B cell (primary cell): Measurements from ENCODE around the gene CHMP1B. TPM values are rescaled to one million over a fixed set of nuclear protein-coding genes. Genes with fewer than 3 reads are reported as not detected.

Experiments
- ATAC-seq: fragments of 200-7000 bp; cut with Tn5 transposase; one replicate; pipeline ENCODE4 v1.10.0; 2021; ENCODE audit warnings: low read depth, mild to moderate bottlenecking, moderate number of reproducible peaks, moderate library complexity
- CTCF ChIA-PET: fragments of 350-600 bp; sonication (Branson Sonifier 250); formaldehyde crosslinking; loops from one replicate; lab custom pipeline; 2021; ENCODE audit warnings: antibody characterized with exemption, inconsistent platforms; lab: Charles Lee
- POLR2A ChIA-PET: fragments of 350-600 bp; sonication (Branson Sonifier 250); formaldehyde crosslinking; loops from one replicate; lab custom pipeline; 2021; ENCODE audit warnings: antibody characterized with exemption; lab: Charles Lee
- DNase-seq: peaks from one replicate; pipeline ENCODE4 v3.0.0; 2013
- H2AFZ ChIP-seq: 2 replicates; pipeline ENCODE4 v1.6.1; 2012; ENCODE audit warnings: mild to moderate bottlenecking, low read depth, low read length; ENCODE audit not compliant: insufficient read depth, poor library complexity, severe bottlenecking
- H3K27ac ChIP-seq, 2 donors: 1 replicate in 1 of 2; 2 replicates in 1 of 2; pipeline ENCODE4 v1.5.1; 2012 to 2013; ENCODE audit warnings: low read length in 2 of 2, mild to moderate bottlenecking in 2 of 2, moderate library complexity in 1 of 2
- H3K27me3 ChIP-seq, 4 experiments: fragments of 200-600 bp in 1 of 4; sonication (generic) in 1 of 4; replicated peaks in 1 of 4; 1 replicate in 2 of 4; 2 replicates in 2 of 4; pipeline versions ENCODE4 v1.6.1 to v1.7.0; 2013 to 2016; ENCODE audit warnings: low read length in 3 of 4, mild to moderate bottlenecking in 2 of 4, mixed read lengths in 1 of 4, moderate library complexity in 1 of 4; ENCODE audit not compliant: insufficient read depth in 4 of 4, control insufficient read depth in 3 of 4; ENCODE audit errors: control extremely low read depth in 1 of 4
- H3K36me3 ChIP-seq, 2 experiments: replicated peaks in 1 of 2; 1 replicate in 1 of 2; 2 replicates in 1 of 2; pipeline versions ENCODE4 v1.6.1 to v1.7.1; 2013; ENCODE audit warnings: low read length in 1 of 2; ENCODE audit not compliant: insufficient read depth in 2 of 2, control insufficient read depth in 1 of 2; ENCODE audit errors: control extremely low read depth in 1 of 2, extremely low read depth in 1 of 2
- H3K4me1 ChIP-seq, 2 donors: fragments of 200-600 bp in 1 of 2; sonication (generic) in 1 of 2; 1 replicate in 1 of 2; 2 replicates in 1 of 2; pipeline versions ENCODE4 v1.5.1 to v1.6.1; 2013 to 2017; ENCODE audit warnings: low read length in 2 of 2; ENCODE audit not compliant: control insufficient read depth in 2 of 2, insufficient read depth in 2 of 2
- H3K4me2 ChIP-seq: replicated peaks from 2 replicates; pipeline ENCODE3; 2012; ENCODE audit warnings: mild to moderate bottlenecking, low read depth, low read length; ENCODE audit not compliant: poor library complexity, severe bottlenecking
- H3K4me3 ChIP-seq, 5 experiments: fragments of 200-600 bp in 1 of 5; sonication (generic) in 1 of 5; 1 replicate in 3 of 5; 2 replicates in 2 of 5; pipeline versions ENCODE4 v1.5.1 to v1.7.0; 2011 to 2016; ENCODE audit warnings: low read length in 4 of 5, mild to moderate bottlenecking in 4 of 5, low read depth in 2 of 5, control low read depth in 1 of 5, moderate library complexity in 1 of 5; ENCODE audit not compliant: insufficient read depth in 1 of 5; ENCODE audit errors: control extremely low read depth in 1 of 5, extremely low read depth in 1 of 5
- H3K79me2 ChIP-seq: fragments of 200-600 bp; sonication (generic); one replicate; pipeline ENCODE4 v1.6.0; 2016; ENCODE audit warnings: low read length; ENCODE audit not compliant: control insufficient read depth, insufficient read depth
- H3K9ac ChIP-seq: fragments of 200-600 bp; sonication (generic); 2 replicates; pipeline ENCODE4 v1.6.1; 2017; ENCODE audit warnings: mild to moderate bottlenecking, low read length, moderate library complexity
- H3K9me3 ChIP-seq, 3 donors: one replicate each; pipeline versions ENCODE4 v1.6.1 to v1.7.1; 2013; ENCODE audit warnings: low read length in 2 of 3; ENCODE audit not compliant: control insufficient read depth in 2 of 3, insufficient read depth in 1 of 3; ENCODE audit errors: control extremely low read depth in 1 of 3
- H4K20me1 ChIP-seq: 2 replicates; pipeline ENCODE4 v1.6.0; 2012; ENCODE audit warnings: mild to moderate bottlenecking, low read length; ENCODE audit not compliant: insufficient read depth, control insufficient read depth, poor library complexity, severe bottlenecking
- H3K27ac Mint-ChIP-seq: one replicate; pipeline ENCODE4 v1.8.0; 2021; ENCODE audit warnings: mixed read lengths
- H3K27me3 Mint-ChIP-seq: one replicate; pipeline ENCODE4 v1.8.0; 2021; ENCODE audit warnings: mixed read lengths
- H3K4me1 Mint-ChIP-seq: one replicate; pipeline ENCODE4 v1.8.0; 2021; ENCODE audit warnings: mixed read lengths
- H3K4me3 Mint-ChIP-seq: one replicate; pipeline ENCODE4 v1.8.0; 2021; ENCODE audit warnings: mixed read lengths
- H3K9me3 Mint-ChIP-seq: one replicate; pipeline ENCODE4 v1.8.0; 2022; ENCODE audit warnings: mixed read lengths; ENCODE audit not compliant: insufficient read depth
- CTCF ChIP-seq: fragments of 200-600 bp; IDR thresholded peaks from one replicate; pipeline ENCODE4 v1.8.0; 2022; ENCODE audit warnings: antibody characterized with exemption, mild to moderate bottlenecking
- EZH2 ChIP-seq: IDR thresholded peaks from 2 replicates; pipeline ENCODE4 v1.6.1; 2012; ENCODE audit warnings: borderline replicate concordance, low read depth, mild to moderate bottlenecking, moderate library complexity, low read length; ENCODE audit not compliant: insufficient read depth, poor library complexity, severe bottlenecking
- WGBS: methylation state at CpG from one replicate; pipeline ENCODE4 v1.1.5; 2013; ENCODE audit warnings: missing lambda C conversion rate; ENCODE audit not compliant: insufficient coverage; 5-methylcytosine and 5-hydroxymethylcytosine counted together
- intact Hi-C: fragments of 100-400 bp; cut with micrococcal nuclease; formaldehyde crosslinking; loops from one replicate; pipeline ENCODE4 v1.10.0; 2022
- polyA plus RNA-seq: library from polyadenylated mRNA; depleted of rRNA; stranded (reverse); fragments of >200 nt; gene quantifications from 2 replicates; pipeline ENCODE4 v1.2.3, GENCODE V29; 2012
- total RNA-seq, 2 donors: library from RNA; stranded (reverse); fragments of 120-200 nt in 1 of 2; gene quantifications; 1 replicate in 1 of 2; 2 replicates in 1 of 2; pipeline versions ENCODE4 v1.2.3 to v1.2.4, GENCODE V29; 2013 to 2022

CHMP1B gene
- total and polyA plus RNA-seq, 2 donors (not counting 1 experiment from before 2014, with no cell fraction given): 55.4 to 86.0 TPM

GRCh38 chr18:11847811-11848210 is 3.4 kb upstream of the CHMP1B start:
- Histone ChIP-seq H3K9ac (no peak overlapping the region), H4K20me1 (peaks cover 15% of the 10 kb centered on the region), H3K27me3 (peaks cover 0 to 2% (median 0%) of the 10 kb centered on the region in 4 experiments), H3K4me2 (no peak overlapping the region), H3K27ac (no peak overlapping the region), H3K9me3 (no peaks in the 10 kb centered on the region), H3K4me3 (no peak overlapping the region), H3K36me3 (no peaks in the 10 kb centered on the region), H2AFZ (no peak overlapping the region), H3K4me1 (peaks cover 19 to 22% of the 10 kb centered on the region in 2 donors), H3K79me2 (peaks cover 16% of the 10 kb centered on the region)
- no peak for ATAC-seq
- WGBS: 81% methylated on average over 4 of the region's 4 CpGs
- H3K4me1 Mint-ChIP-seq: peaks cover 22% of the 10 kb centered on the region
- ChIA-PET CTCF (interaction anchor here (4.0 kb wide), 1 partner anchor 90 kb away, joined by 20 read pairs; no protein-coding TSS in a partner anchor), POLR2A (no interaction called here)
- DNase-seq: no peak
- H3K27me3 Mint-ChIP-seq: no peaks in the 10 kb centered on the region
- no peaks in the 10 kb centered on the region for H3K9me3 Mint-ChIP-seq
- TF ChIP-seq EZH2 (no peak), CTCF (no peak)
- H3K27ac Mint-ChIP-seq: peak overlapping the region; percentile 1
- no peak overlapping the region for H3K4me3 Mint-ChIP-seq
- intact Hi-C loops: no loop called here

GRCh38 chr18:11849279-11849678 is 1.9 kb upstream of the CHMP1B start:
- Histone ChIP-seq H3K27me3 (peaks cover 0 to 2% (median 0%) of the 10 kb centered on the region in 4 experiments), H3K4me2 (no peak overlapping the region), H3K27ac (no peak overlapping the region), H3K4me3 (peak overlapping the region in 1 of 5 experiments; percentile 98), H3K9ac (no peak overlapping the region), H4K20me1 (peaks cover 20% of the 10 kb centered on the region), H2AFZ (no peak overlapping the region), H3K79me2 (peaks cover 25% of the 10 kb centered on the region), H3K36me3 (peaks cover 0 to 6% of the 10 kb centered on the region in 2 experiments), H3K9me3 (no peaks in the 10 kb centered on the region), H3K4me1 (peaks cover 28 to 31% of the 10 kb centered on the region in 2 donors)
- Mint-ChIP-seq H3K4me3 (peak overlapping the region; percentile 50), H3K27ac (no peak overlapping the region), H3K9me3 (no peaks in the 10 kb centered on the region), H3K4me1 (peaks cover 31% of the 10 kb centered on the region), H3K27me3 (no peaks in the 10 kb centered on the region)
- intact Hi-C loops: no loop called here
- ATAC-seq (no peak), DNase-seq (no peak)
- ChIA-PET POLR2A (interaction anchor here (0.7 kb wide), 1 partner anchor 1202 kb away, joined by 5 read pairs; no protein-coding TSS in a partner anchor), CTCF (interaction anchor here (0.6 to 4.0 kb wide), 5 partner anchors 13 to 190 kb away, joined by 4 to 20 read pairs (median 7); no protein-coding TSS in a partner anchor)
- WGBS: 95% methylated on average over 5 of the region's 7 CpGs
- TF ChIP-seq EZH2 (no peak), CTCF (no peak)
